GM19239 (cell line): ENCODE data around the gene ADGRL4.
"Not testable (repeated sequence)": the region's sequence is repeated elsewhere in the genome, so short reads cannot be mapped to it uniquely, and the experiment has no call there.

ENCODE experiments used
- DNase-seq: peaks from one replicate; pipeline ENCODE4 v3.0.0; 2011; ENCODE audit warnings: low spot score; ENCODE audit not compliant: insufficient read length
- FAIRE-seq: peaks from 2 replicates; lab custom pipeline; 2011; peaks lifted over from hg19 to GRCh38; lab: Jason Lieb, UNC

The ADGRL4 gene

DNA sequence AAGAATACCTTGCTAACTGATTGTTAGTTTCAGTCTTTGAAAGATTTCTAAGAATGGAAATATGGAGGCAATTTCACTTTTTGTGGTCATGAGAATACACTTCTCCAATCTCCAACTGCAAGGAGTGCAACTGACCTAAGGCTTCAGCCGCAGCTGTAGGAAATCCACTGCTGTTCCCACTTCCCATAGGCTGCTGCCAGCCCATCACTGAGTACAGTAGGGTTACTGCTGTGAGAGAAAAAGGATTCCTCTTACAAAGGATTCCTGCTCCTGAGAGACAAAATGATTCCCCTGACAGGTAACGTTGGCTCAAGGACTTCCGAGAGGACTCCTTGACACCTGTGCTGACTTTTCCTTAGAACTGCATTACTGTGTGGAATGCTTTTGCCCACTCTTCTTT, 87.4 kb downstream of the ADGRL4 start:
- no peak for FAIRE-seq
- DNase-seq: no peak

DNA sequence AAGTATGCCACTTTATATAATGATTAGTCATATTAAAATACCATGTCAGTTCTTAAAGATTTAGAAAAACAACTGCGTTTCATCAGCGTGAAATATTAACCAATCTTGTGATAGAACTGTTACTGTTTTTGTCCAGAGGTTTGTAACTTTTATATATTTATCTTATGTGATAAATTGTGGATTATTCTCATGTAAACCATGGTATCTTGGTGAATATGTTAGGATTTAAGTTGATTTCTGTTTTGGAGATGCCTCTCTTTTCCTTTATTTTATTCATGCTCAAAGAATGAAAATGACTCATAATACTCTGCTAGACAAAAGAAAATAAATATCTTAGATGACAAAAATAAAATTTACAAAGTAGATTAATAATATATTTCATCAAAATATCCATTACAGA, 88.4 kb downstream of the ADGRL4 start:
- no peak for FAIRE-seq
- no peak for DNase-seq

DNA sequence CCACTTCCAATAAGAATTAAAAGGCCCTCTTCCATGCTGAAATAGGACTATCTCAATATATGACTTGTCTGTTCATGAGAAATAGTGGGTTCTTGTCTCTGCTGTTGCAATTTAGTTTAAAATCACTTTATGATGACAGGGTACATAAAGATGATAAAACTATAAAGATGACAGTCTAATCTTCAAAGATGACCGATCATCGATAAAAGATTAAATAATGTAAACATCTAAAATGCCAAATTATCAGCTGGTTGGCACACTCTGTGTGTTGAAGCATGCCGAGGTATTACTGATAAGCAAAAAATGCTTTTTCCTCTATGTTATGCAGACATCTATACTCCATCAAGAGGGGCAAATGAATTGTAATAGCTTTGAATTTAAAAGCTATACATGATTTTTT, 89.5 kb downstream of the ADGRL4 start:
- DNase-seq (no peak), FAIRE-seq (no peak)

DNA sequence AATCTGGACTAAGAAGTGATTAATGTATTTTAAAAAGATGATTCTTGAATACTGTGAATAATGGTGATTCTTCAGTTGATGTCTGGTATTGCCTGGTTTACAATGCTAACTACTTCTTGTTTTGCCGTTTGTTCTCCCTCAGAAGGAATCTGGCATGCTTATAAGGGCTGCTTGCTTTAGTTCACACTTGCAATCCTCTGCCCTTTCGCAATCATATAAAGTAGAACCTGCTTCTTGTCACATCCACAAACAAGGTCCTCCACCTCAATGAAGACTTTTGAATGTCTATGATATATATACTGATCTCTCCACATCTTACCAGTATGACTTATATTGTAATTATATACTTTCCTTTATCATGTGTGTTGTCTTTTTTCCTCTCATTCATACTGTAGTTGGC, 92.6 kb downstream of the ADGRL4 start:
- DNase-seq (no peak), FAIRE-seq (no peak)

DNA sequence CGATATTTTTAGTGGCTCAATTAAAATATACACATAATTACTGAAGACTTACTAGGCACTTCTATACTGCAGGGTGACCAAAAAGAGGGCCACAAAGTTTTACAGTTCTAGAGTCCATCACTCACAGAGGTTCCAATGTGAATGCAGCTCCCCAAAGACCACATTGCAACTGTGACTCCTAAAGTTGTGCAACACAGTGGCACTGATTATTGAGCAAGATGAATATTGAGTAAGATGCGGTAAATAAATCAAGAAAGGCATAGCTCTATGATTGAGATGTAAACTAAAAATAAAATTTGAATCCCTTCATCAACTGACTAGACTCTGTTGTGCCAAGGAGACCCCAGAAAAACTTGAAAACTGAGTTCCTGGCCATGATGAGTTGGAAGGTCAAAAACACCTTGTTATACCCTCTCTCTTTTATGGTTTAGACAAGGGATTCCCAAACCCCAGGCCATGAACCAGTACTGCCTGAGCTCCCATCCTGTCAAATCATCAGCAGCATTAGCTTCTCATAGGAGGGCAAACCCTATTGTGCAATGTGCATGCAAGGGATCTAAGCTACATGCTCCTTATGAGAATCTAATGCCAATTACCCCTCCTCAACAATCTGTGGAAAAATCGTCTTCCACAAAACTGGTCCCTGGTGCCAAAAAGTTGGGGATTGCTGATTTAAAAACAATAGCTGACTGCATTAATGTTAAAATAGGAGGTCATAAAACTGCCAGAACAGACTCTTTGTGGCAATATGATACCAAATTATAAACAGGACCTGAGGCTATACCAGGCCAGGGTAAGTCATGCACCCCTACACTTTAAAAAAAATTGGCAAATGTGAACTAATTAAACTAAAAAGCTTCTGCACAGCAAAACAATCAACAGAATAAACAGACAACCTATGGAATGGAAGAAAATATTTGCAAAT, 94.3 kb downstream of the ADGRL4 start:
- DNase-seq (no peak), FAIRE-seq (no peak)

DNA sequence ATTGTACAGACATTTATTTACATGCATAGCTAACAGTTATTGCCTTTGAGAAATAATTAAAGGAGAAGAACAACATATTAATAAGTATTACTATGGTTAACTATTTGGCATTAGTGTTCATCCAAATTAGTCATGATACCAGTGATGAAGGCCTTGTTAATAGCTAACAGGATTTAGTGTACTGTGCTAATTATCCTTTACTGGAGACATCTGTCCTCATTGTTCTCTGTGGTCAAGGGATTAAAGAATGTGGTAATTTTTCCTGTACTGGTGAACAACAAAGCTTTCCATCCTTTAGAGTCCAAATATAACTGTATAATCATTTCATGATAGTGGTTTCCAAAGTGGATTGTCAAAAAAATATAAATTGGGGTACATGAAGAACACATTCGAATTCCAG, 103.9 kb downstream of the ADGRL4 start:
- FAIRE-seq: no peak
- DNase-seq: no peak

DNA sequence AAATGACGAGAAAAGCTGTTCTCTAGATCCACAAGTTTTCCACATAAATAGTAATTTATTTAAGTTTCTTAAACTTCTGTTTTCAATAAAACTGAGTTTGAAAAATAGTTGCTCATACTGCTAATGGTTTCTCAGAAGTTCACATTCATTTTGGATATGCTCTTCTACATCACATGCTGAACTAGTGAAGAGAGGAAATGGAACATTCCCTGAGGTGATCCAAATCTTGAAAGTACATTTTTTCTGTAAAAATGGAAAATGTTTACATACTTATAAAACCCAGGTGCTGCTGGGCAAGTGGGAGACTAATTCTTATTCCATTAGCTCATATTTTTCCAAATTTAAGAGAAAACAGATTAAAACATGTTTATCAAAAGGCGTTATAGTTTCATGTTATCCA, 111.7 kb downstream of the ADGRL4 start:
- FAIRE-seq: no peak

DNA sequence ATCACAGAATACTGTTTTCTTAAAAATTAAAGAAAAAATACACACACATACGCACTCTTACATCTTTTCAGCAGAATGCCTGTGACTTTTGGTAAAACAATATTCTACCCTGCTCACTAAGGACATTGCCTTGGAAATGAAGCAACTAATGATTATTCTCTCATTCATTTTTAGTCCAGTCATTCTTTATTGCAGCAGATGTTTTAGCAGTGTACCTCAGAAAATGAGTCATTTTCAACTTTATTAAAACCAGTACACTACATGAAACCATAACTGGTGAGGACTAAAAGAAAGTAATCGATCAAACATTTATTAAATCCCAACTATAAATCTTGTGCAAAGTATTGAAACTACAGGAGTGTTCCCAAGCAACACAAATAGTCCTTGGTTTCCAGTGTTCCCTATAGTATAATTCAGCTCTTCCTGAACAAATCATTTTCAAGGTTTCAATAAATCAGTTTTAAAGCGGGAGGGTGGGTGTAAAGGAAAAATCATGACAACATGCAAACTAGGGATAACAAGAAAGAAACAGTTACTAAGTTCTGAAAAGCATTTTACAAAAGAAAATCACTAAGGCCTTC, 114.2 kb downstream of the ADGRL4 start:
- FAIRE-seq: no peak
- no peak for DNase-seq

More for the DNA sequence above, 111.7 kb downstream of the ADGRL4 start:
- no peak for DNase-seq

DNA sequence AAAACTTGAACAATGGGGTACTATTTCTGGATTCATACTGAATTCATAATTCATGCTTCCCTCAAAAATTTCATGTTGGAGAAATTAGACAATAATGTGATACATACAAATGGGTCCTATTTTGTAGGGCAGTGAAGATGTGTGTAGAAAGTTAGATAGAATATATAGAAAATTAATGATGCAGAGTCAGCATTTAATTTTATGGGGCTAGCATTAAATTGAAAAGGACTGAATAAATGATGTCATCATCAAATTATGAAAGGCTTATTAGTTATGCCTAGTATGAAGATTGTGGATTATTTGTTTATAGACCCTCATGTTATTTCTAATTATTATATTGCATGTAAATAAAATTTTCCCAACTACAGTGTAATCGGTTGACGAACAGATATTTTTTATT, 119.1 kb downstream of the ADGRL4 start:
- FAIRE-seq (no peak), DNase-seq (no peak)

DNA sequence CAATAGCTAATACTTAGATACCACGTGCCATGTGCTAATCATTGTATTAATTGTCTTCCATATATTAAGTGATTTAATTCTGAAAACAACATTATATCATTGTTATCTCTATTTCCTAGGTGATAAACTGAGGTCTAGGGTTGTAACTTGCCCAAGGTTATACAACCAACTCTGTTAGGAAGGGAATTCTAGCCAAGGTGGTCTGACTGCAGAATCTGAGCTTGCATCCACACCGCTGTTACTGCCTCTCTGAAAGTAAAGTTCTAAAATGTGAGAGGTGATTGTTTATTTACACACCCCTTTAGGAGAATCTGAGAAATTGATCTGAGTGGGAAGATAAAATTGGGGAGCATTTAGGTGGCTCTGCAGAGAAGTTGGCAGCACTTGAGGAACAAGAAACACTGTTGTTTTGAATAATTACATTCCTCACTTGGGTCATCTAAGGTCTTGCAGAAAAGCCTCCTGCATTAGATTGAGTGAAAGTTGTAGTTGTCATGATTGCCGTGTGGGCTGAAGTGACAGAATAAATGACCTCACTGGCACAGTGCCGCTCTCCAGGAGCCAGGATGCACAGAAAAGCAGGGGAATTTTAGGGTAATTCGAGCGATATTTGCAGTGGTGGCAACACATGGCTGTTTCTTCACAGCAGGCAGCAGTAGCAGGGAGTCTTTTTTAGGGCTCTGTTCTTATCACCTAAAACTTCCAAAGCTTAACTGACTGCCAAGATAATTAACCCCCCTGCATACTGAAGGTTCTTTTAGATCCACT, 121.7 kb downstream of the ADGRL4 start:
- no peak for DNase-seq
- FAIRE-seq: no peak

DNA sequence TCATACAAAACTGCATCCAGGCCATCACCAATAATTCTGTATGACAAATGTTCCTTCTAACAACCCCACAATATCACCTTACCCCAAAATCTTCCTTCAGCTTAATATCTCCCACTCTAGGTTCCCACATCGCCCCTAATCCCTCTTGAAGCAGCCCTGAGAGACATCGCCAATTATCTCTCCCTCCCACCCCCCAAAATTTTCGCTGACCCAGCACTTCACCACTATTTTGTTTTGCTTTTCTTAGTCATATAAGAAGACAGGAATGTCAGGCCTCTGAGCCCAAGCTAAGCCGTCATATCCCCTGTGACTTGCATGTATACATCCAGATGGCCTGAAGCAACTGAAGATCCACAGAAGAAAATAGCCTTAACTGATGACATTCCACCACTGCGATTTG, 126.3 kb downstream of the ADGRL4 start:
- DNase-seq: no peak
- no peak for FAIRE-seq

DNA sequence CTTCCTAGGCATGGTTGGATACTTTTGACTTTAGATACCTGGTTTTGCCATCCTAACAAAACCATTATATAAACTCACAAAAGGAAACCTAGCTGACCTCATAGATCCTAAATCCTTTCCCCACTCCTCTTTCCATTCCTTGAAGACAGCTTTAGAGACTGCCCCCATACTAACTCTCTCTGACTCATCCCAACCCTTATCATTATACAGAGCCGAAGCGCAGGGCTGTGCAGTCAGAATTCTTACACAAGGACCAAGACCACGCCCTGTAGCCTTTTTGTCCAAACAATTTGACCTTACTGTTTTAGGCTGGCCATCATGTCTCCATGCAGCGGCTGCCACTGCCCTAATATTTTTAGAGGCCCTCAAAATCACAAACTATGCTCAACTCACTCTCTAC, 130.5 kb downstream of the ADGRL4 start:
- not testable (repeated sequence) for DNase-seq, FAIRE-seq

DNA sequence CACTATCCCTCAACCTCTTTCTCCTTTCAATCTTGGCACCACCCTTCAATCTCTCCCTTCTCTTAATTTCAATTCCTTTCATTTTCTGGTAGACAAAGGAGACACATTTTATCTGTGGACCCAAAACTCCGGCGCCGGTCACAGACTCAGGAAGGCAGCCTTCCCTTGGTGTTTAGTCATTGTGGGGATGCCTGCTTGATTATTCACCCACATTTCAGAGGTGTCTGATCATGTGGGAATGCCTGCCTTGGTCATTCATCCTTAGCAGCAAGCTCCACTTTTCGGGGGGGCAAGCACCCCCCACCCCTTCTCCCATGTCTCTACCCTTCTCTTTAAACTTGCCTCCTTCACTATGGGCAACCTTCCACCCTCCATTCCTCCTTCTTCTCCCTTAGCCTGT, 133.7 kb downstream of the ADGRL4 start:
- FAIRE-seq, DNase-seq: not testable (repeated sequence)

DNA sequence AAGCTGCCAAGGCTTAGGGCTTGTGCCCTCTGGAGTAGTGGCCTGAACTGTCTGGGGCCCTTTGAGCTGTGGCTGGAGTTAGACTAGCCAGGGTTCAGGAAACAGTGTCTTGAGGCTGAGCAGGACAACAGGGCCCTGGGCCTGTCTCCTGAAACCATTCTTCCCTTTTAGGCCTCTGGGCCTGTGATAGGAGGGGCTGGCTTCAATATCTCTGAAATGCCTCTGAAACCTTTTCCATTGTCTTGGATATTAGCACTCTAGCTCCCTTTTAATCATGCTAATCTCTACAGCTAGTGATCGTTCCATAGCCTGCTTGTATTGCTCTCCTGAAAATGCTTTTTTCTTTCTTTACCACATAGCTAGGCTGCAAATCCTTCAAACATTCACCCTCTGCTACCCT, 135.3 kb downstream of the ADGRL4 start:
- FAIRE-seq (no peak), DNase-seq (no peak)

DNA sequence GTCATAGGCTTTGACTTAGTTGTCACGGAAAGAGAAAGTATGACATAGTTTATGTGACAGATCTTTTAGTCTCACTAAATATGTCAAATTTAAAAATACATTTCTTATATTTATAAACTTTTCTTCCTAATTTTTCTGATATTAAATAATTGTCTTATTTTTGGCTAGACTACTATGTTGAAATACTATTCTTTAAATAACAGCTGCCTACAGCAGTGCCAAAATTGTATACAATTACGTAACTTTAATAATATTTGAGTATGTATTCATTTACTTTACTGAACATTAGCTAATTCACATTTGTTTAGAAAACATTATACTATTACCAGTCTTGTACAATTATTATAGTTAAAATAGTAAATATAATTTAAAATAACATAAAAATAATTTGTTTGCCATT, 137.4 kb downstream of the ADGRL4 start:
- no peak for DNase-seq
- FAIRE-seq: no peak

DNA sequence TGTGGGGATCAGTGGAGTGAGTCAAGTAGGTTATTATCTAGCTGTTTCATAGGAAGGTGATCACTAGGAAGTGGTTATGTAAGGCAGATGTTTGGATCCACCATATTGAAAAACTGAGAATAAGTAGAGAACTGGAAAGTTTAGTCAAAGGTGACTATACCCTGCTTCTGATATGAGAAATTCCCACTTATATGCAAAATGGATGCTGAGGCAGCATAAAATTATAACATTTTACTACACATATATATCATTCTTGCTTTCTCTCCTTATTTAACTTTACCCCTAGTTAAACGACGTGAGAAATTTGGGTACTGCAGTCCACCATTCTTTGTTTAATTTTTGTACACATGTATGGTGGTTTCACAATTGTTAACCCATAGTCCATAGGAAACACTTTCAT, 142.4 kb downstream of the ADGRL4 start:
- FAIRE-seq: no peak
- DNase-seq: no peak

DNA sequence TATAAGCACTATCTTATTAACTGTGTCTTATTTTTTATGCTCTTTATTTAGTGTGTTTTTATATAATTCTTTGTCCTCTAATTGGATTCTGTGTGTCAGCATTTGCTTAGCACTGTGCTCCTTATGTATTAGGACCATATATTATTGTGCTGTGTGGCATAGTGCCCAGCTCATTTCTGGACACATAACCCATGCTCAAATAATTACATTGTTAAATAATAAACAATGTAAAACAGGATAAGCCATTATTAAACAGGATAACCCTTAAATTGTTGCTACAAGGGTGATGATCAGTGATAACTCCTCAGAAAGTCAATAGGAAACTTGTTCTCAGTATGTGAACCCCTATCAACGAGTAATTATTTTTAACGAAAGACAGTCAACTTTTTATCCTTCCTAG, 150.4 kb downstream of the ADGRL4 start:
- FAIRE-seq: no peak
- no peak for DNase-seq

DNA sequence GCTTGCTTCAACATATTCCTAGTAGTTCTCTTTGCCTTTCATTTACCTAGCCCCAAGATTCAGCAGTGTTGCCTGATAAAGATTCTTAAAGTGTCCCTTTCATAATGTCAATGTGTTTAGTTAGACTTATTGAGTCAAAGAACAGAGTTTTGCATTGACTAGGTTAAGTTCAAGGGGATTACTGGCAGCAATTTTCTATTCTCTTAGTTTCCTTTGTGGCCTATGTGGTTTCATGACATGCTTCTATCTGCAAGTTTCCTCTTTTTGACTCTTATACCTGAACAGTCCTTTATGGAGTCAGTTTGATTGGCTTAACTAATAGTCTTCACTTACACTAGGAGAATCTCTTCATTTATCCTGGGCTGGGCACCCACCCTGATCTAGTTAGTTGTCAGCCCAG, 151.3 kb downstream of the ADGRL4 start:
- DNase-seq (no peak), FAIRE-seq (no peak)

DNA sequence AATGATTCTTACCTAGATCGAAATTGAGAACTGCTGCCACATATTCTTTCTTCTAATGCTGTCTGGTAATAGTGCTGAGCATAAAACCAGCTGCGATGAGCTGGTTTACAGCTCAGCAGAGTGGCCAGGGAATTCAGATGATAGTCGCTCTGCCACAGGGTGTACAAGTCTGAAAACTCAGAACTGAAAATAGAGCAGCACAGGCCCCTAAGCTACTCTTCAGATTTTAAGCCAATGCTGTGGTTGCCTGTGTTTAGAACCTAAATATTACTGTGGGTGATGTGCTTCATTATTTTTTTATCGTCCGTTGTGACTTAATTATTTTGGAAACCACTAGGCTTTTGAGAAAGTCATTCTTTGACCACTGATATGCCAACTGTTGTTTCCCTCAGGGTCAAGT, 152.0 kb downstream of the ADGRL4 start:
- DNase-seq (no peak), FAIRE-seq (no peak)

DNA sequence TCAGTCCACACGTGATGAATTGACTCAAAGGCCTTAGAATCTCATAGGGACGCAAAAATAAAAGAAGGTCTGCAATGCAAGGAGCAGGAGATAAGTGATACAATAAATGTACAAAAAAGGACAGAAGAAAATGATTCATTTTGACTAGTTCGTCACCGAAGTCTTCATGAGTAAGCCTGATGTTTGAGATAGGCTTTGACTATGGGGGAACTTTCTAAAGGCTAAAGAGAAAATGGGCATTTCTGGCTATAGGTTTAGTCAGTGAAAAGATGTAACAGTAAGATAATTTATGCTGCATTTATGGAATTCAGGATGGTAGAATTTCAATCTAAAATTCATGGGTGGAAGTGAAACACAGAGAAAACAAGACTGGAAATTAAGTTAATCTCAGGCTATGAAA, 163.0 kb downstream of the ADGRL4 start:
- FAIRE-seq: no peak
- no peak for DNase-seq

DNA sequence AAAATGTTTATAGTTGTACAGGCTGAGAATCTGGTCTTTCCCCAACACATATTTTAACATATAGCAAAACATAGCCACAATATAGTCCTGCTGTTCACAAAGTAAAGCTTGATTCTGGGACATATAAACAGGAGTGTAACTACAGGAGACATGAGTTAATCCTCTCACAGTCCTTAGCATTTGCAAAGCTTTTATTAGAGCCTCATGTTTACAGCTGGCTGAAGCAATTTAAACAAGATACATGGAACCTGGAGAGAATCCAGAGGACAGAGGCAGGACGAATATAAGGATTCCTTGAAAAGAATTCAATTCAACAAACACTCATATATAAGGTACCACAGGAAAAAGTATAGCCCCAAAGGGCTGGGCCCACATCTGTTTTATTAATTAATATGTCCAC, 163.4 kb downstream of the ADGRL4 start:
- FAIRE-seq: no peak
- DNase-seq: no peak
